Measurements from ENCODE around the gene DEK.

The DEK gene

DNA sequence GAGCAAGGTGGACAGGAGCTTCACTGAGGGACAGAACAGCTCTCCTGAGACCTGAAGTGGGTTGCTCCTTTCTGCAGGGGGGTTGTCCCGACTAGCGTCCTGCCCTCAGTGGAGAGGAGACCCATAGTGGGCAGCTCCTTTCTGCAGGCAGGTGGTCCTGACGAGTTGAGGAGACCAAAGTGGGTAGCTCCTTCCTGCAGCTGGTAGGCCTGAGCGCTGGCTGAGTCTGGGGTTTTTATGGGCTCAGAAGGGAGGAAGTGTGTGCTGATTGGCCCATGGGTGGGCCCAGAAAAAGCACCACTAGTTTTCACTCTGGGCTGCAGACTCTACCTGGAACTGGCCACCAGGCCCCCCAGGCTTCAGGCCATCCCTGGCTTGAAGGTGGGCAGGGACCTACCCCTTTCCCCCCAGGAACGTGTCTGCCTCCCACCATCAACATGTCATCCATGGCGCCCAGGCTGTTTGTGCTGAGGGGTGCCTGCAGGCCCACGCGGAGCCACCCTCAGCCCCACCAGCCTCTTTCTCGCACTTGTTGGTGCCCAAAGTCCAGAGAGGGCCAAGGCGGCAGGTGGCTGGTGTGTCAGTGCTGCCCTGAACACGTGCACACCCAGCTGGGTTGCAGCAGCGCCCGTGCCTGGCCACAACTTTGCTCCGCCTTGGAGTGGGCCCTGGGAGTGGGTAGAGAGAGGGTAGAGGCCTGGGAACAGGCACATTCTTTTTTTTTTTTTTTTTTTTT lies 1.6 kb upstream of the DEK start:
- DNase-seq = no peak

GRCh38 chr6:18264923-18265377 lies 620 bp upstream of the DEK start:
- no peak for DNase-seq

DNA sequence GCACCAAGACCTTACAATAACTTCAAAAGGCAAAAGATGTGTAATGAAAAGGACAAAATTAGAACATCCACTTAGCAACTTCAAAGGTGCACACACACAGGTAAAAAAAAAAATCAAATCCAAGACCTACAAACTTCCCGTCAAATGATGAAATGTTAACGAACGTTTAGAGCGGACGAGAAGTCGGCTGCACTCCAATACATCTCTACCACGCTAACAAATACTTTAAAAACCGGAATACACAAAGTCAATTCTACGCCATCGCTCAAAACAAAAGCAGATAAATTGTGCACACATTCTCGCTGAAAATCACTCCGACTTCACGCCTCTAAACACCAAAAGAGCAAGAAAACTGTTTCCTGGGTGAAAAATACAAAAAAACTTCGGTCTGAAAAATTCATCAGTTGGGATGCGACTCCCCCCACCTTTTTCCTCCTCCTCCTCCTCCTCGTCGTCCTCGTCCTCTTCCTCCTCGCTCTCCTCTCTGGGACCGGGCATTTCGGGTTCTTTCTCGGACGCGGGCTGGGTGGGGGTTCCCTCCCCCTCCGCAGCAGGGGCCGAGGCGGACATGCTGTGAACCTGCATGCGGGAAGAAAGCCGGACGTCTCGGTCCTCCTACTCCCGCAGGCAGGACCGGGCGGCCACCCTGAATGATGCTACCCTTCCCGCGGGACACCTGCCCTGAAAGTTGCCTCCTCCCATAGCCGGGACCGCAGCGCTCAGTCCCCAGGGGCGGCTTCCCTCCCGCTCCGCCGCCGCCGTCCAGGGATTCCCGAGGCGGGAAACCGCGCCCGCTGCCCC lies 712 bp downstream of the DEK start:
- DNase-seq = no peak

- peak; percentile 16 for DNase-seq
Measured at GRCh38 chr6:18262702-18263417, 1.5 kb downstream of the DEK start.

DNA sequence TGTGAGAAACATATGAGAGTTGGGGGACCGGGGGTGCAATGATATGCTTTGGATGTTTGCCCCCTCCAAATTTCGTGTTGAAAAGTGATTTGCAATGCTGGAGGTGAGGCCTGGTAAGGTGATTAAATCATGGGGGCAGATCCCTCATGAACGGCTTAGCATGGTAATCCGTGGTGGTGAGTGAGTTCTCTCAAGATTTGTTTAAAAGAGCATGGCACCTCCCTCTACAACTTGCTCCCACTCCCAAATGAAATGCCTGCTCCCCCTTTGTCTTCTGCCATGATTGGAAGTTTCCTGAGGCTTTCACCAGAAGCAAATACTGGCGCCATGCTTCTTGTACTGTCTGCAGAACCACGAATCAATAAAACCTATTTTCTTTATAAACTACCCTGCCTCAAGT lies 2.5 kb downstream of the DEK start:
- no peak for DNase-seq

GRCh38 chr6:18260448-18261106 lies 3.8 kb downstream of the DEK start:
- DNase-seq = peak; percentile 63

DNA sequence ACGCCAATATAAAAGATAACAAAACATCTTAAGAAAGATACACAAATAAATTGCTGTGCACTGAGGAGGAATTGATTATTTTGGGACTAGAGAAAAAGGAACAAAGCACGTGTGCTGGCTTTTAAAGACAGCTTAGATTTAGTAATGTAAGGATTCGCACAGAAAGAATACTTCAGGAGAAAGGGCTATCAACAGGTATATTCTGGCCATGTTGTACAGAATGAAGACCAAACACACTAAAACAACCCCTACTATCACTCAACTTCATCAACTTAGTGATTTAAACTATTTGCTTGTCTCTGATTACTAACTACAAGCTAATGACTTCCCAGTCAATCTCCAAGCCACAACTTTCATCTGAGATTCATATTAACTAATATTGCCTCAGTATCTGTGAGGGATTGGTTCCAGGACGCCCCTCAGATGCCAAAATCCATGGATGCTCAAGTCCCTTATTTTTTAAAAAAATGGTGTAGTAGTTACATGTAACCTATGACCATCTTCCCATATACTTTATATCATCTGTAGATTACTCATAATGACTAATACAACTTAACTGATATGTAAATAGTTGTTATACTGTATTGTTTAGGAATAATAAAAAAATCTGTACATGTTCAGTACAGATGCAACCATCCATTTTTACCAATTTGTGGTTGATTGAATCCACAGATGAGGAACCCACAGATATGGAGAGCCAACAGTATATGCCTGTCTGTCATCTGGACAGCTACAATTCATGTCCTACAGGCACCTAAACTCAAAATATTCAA lies 4.5 kb downstream of the DEK start:
- no peak for DNase-seq

DNA sequence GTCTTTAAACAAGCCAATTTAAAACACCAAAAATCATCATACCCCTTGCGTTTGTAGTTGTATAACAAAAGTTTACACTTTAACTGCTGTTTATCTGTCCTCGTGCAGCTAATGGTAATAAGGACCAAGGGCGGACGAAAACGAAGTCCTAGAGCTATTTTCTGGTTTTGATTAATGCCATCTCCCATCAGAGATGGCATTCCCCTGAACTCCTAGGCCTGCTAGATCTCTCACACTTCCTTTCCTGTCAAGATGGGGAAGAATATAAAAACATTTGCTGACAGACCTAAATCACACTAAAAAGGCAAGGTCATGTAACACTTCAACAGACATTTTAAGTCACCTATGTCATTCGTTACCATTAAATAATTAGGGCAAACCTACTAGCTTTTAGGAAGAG lies 9.5 kb downstream of the DEK start:
- DNase-seq = no peak

DNA sequence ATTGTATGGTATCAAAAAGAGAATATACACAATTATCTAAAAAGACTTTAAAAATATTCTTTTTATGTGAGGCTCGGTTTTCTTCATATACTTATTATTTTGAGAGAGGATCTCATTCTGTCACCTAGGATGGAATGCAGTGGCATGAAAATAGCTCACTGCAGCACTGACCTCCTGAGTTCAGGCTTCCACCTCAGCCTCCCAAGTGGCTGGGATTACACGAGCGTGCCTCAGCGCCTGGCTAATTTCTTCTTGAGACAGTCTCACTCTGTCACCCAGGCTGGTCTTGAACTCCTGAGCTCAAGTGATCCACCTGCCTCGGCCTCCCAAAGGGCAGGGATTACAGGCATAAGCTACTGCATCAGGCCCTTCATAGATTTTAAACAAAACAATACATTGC lies 10.7 kb downstream of the DEK start:
- no peak for DNase-seq

GRCh38 chr6:18249271-18249670 lies 15.1 kb downstream of the DEK start:
- no peak for DNase-seq

DNA sequence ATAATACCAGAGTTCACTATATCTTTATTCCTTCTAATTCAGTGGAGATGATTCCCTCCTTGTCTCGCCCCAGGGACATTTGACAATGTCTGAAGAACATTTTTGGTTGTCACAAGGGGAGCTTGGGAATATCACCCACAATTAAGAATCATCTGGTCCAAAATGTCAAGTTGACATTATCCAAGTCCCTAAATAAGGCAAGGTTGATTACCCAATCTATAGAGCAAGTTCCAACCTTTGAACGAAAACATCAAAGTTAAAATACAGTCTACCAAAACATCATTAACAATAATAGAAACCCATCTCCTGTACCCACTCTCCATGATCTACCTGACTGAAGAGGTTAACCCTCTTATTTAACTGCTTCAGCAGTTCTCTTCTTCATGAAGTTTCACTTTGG lies 15.6 kb downstream of the DEK start:
- DNase-seq = no peak

DNA sequence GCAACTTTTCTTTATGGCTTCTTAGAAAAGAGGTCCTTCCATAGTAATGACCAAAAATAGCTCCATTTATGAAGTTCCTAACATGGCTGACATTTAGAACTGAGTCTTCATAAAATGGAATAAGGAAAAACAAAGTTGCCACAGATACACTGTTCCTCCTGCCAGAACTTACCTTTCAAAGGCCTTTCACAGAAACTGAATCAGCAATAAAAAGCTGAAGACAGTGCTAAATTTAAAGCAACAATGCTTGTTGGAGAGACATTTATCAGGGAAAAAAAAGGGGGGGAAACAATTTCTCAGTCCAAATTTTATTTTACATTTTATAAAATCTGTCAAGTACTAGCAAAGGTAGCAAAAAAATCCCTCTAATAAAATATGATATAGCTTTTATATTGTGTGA lies 17.3 kb downstream of the DEK start:
- no peak for DNase-seq

DNA sequence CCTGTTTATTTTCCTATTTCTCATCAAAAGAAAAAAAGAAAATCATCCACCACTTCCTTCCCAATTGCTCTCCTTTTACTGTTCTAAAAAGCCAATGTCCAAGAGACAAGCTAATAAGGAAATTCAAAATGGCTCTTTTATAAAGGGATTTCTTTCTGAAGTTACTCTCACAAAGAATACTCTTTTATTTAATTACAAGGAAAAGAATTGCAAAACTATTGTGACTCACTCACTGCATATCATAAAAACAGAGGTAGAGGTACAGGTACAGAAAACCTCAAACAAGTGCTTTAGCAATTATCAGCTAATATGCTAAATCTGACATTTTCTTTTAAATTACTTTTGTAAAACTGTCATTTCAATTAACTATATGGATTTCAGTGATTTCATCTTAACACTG lies 18.1 kb downstream of the DEK start:
- DNase-seq = no peak

DNA sequence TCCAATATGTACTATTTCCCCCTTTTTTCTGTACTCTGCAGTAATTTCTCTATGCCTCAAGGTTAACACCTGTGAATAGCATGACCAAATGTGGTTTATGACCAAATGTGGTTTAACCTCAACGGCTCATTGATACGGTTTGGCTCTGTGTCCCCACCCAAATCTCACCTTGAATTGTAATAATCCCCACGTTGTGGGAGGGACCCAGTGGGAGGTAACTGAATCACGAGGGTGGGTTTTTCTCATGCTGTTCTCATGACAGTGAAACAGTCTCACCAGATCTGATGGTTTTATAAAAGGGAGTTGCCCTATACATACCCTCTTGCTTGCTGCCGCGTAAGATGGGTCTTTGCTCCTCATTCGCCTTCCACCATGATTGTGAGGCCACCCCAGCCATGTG lies 18.7 kb downstream of the DEK start:
- no peak for DNase-seq

DNA sequence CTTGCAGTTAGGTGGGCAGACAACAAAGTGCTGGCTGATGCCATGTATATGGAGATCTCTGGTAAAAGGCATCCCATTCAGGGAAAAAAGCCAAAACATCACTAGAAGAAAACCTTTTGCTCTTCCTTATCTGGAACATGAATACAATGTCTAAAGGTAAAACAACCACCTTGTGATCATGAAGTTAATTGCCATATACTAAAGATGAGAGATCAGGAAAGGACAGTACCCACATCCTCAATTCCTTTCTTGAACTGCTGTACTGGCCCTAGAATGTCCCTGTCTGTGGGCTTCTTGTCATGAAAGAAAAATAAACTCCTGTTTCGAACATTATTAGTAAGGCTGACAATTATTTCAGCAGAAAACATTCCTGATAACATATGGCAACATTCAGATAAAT lies 19.3 kb downstream of the DEK start:
- DNase-seq = no peak

GRCh38 chr6:18244251-18244650 lies 20.1 kb downstream of the DEK start:
- no peak for DNase-seq

DNA sequence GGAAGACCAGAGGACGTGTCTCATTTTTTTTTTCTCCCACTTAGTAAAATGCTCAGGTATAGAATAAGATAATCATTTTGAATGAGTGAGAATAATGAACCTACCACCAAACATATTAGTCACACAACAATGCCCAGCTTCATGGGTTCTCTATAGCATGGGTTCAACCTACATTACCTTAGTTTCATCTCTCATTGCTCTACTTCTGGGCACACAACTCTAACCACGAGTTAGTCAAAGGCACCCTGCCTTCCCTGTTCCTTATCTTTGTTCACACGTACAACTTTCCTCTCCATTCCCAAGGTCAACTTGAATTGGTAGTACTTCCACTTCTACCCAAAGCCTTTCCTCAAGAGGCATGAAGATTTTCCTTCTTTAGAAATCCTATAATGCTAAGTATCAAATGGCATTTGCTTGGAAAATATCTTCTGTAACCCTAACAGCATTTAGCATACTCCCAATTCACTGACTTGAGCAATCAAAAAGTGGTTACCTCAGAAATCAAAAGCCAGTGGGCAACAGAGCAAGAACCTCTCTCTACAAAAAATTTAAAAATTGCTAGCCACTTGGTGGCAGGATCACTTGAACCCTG lies 20.9 kb downstream of the DEK start:
- no peak for DNase-seq

DNA sequence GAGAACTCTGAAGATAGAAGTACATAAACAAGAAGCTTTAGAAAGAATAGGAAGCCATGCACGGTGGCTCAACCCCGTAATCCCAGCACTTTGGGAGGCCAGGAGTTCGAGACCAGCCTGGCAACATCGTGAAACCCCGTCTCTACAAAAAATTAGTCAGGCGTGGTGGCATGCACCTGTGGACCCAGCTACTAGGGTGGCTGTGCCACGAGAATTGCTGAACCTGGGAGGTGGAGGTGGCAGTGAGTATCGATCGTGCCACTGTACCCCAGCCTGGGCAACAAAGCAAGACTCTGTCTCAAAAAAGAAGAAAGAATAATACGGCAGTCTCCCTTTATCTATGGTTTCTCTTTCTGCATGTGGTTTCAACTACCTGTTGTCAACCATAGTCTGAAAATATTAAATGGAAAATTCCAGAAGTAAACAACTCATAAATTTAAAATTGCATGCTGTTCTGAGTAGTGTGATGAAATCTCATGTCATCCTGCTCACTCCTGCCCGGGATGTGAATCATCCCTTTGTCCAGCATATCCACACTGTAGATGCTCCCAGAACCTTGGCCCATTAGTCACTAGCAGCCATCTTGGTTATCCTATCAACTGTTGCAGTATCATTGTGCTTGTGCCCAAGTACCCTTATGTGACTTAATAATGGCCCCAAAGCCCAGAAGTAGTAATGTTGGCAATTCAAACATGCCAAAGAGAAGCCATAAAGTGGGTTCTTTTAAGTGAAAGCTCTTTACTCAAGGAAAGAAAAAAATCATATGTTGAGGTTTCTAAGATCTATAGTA lies 22.1 kb downstream of the DEK start:
- DNase-seq = no peak

DNA sequence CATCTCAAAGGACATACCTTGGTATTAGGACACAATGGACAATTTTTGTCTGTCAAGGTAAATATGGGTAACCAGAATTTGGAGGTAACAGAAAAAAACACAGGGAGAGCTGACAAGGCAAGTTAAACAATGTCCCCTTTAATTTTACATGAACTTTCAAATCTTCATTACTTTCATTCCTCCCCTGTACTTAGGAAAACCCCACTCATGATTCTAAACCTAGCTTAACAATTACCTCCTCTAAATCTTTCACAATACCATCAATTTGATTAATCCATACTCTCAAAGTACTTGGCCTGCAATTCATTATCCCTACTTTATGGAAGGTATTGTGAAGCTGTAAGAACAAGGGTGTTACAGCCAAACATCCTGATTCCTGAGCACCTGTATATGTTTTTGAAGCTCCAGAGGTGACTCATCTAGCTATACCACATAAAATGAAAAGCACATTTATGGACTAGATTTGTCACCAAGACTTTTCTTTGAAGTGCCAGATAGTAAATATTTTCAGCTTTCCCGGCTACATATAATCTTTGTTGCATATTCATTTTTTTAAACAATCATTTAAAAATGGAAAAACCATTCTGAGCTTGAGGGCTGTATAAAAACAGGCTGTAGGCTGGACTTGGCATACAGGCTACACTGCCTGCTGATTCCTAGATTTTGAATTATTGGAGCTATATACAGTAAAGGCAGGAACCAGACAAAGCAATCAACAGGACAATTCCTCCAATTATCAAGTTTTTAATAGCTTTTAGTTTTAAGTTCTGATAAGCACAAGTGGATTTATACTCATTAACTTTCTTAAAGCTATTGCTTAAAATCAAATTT lies 22.9 kb downstream of the DEK start:
- no peak for DNase-seq

DNA sequence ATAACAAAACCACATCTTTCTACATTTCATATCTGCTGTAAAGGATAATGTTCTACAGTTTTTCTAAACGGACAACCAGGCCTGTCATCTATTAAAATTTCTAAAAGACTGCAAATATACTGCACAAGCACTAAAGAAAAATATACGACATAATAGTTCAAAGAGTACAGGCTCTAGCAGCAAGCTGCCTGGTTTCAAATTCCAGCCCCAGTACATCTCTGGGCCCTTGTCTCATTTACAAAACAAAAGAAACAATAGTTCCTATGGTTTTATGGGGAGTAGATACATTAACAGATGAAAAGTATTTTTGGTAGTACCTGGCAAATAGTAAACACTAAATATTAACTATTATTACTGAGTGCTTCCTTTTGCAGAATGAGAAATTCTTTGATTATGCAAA lies 24.1 kb downstream of the DEK start:
- no peak for DNase-seq

All from DMS79 (cell line).